ENCODE results near the gene EFNA5.

The EFNA5 gene

GRCh38 chr5:107368615-107369014, 302.1 kb downstream of the EFNA5 start:
- Histone ChIP-seq H3K27me3 (replicated peaks; ENCODE audit: control insufficient read depth, insufficient read depth, low read length) (no peaks in the 10 kb centered on the region), H3K4me3 (replicated peaks; ENCODE audit: low read depth, low read length) (no peak overlapping the region), H3K36me3 (ENCODE audit: control insufficient read depth, insufficient read depth, low read length) (no peaks in the 10 kb centered on the region)
- DNase-seq (ENCODE audit: extremely low read depth, insufficient read length): no peak
- no peak for TF ChIP-seq CTCF (IDR thresholded peaks at IDR 0.05; ENCODE audit: insufficient read depth, low read length, poor library complexity, severe bottlenecking)

- H3K36me3 ChIP-seq (ENCODE audit: control insufficient read depth, insufficient read depth, low read length): no peaks in the 10 kb centered on the region
- DNase-seq (ENCODE audit: extremely low read depth, insufficient read length): no peak
These were observed 302.8 kb downstream of the EFNA5 start for GRCh38 chr5:107367939-107368338.

GRCh38 chr5:107367480-107367879, 303.3 kb downstream of the EFNA5 start:
- H3K36me3 ChIP-seq (ENCODE audit: control insufficient read depth, insufficient read depth, low read length): no peaks in the 10 kb centered on the region
- H3K27me3 ChIP-seq (replicated peaks; ENCODE audit: control insufficient read depth, insufficient read depth, low read length): no peaks in the 10 kb centered on the region
- TF ChIP-seq CTCF (IDR thresholded peaks at IDR 0.05; ENCODE audit: insufficient read depth, low read length, poor library complexity, severe bottlenecking): no peak
- no peak overlapping the region for H3K4me3 ChIP-seq (replicated peaks; ENCODE audit: low read depth, low read length)
- no peak for DNase-seq (ENCODE audit: extremely low read depth, insufficient read length)

More at GRCh38 chr5:107367939-107368338, 302.8 kb downstream of the EFNA5 start:
- no peak for TF ChIP-seq CTCF (IDR thresholded peaks at IDR 0.05; ENCODE audit: insufficient read depth, low read length, poor library complexity, severe bottlenecking)
- Histone ChIP-seq H3K27me3 (replicated peaks; ENCODE audit: control insufficient read depth, insufficient read depth, low read length) (no peaks in the 10 kb centered on the region), H3K4me3 (replicated peaks; ENCODE audit: low read depth, low read length) (no peak overlapping the region)

GRCh38 chr5:107365320-107366109, 305.2 kb downstream of the EFNA5 start:
- TF ChIP-seq CTCF (IDR thresholded peaks at IDR 0.05; ENCODE audit: insufficient read depth, low read length, poor library complexity, severe bottlenecking): no peak
- H3K27me3 ChIP-seq (replicated peaks; ENCODE audit: control insufficient read depth, insufficient read depth, low read length): no peaks in the 10 kb centered on the region
- no peaks in the 10 kb centered on the region for H3K36me3 ChIP-seq (ENCODE audit: control insufficient read depth, insufficient read depth, low read length)
- no peak overlapping the region for H3K4me3 ChIP-seq (replicated peaks; ENCODE audit: low read depth, low read length)
- DNase-seq (ENCODE audit: extremely low read depth, insufficient read length): no peak

GRCh38 chr5:107364443-107365319, 306.1 kb downstream of the EFNA5 start:
- H3K36me3 ChIP-seq (ENCODE audit: control insufficient read depth, insufficient read depth, low read length): no peaks in the 10 kb centered on the region
- DNase-seq (ENCODE audit: extremely low read depth, insufficient read length): no peak
- no peaks in the 10 kb centered on the region for H3K27me3 ChIP-seq (replicated peaks; ENCODE audit: control insufficient read depth, insufficient read depth, low read length)
- no peak overlapping the region for H3K4me3 ChIP-seq (replicated peaks; ENCODE audit: low read depth, low read length)
- TF ChIP-seq CTCF (IDR thresholded peaks at IDR 0.05; ENCODE audit: insufficient read depth, low read length, poor library complexity, severe bottlenecking): no peak

Data from GM06990 (cell line).